ENCODE results near the gene TBC1D22B.
"Not testable (repeated sequence)": the region's sequence is repeated elsewhere in the genome, so short reads cannot be mapped to it uniquely, and the experiment has no call there.

Gene TBC1D22B

DNA sequence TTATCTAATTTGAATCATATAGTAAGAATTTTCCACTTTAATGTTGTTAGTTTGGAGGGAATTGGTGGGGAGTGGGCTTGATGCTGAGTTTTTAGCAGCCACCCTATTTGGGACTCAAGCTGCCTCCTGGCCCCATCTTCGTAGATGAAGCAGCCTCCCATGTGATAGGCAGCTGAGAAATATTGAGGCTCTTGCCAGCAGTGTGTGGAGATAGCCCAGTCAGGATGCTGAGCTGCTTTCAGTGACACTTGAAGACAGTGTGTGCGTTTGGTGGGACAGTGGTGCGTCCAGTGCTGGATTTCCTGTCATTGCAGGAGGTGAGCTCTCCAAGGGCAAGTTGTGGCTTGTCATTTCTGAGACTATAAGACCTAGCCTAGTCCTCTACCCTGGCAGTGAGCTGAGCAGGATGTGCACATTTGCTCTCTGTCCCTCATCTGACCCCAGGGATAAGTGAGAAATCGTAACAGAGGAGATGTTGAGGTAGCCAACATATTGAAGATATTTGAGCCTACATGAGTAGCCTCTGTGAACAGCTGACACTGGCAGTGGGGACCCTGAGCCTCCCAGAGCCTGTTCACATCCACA lies 48.4 kb downstream of the TBC1D22B start:
- no peak for DNase-seq

- DNase-seq = no peak
Observed at GRCh38 chr6:37306624-37307222, 49.2 kb downstream of the TBC1D22B start.

DNA sequence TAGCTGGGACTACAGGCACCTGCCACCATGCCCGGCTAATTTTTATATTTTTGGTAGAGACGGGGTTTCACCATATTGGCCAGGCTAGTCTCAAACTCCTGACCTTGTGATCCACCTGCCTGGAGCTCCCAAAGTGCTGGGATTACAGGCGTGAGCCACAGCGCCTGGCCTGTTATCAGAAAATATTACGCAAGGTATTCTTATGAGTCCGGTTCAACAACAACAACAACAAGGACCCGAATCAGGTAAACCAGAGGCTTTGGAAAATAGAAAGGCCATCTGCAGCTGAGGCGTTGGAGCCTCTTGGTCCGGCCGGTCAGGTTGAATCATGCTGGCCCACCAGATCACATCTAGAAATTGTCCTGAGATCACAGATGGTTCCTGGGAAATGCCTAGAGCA lies 49.9 kb downstream of the TBC1D22B start:
- not testable (repeated sequence) for DNase-seq

DNA sequence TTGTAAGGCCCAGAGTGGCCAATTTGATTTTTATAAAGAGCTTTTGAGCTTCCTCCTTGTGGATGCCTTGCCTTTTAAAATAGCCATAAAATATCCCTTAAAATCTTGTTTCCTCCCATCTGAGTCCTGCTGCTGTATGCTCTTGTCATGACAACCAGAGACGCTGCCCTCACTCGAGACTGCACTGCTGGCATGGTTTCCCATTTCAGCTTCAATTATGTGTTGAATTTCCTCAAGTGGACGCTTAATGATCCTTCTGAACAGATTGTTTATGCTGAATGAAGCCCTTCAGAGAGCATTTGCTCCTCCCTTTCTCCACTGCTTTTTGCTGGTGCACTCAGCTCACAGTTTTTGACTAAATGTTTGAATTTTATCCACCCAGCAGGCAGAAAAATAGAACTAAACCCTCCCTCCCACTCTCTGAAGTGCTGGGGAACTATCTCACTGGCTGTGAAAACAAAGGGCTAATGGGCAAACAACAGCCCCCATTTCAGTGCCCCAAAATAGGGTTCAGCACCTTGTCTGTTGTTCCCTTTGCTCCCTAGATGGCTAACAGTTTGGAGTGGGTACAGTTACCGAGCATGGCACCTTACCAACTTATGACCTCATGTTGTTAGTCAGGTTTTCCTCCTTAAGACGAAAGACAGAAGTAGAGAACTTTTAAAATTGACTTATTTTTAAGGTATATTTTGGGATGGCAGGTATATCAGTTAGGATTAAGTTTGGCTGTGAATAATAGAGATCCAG lies 50.7 kb downstream of the TBC1D22B start:
- no peak for DNase-seq

DNA sequence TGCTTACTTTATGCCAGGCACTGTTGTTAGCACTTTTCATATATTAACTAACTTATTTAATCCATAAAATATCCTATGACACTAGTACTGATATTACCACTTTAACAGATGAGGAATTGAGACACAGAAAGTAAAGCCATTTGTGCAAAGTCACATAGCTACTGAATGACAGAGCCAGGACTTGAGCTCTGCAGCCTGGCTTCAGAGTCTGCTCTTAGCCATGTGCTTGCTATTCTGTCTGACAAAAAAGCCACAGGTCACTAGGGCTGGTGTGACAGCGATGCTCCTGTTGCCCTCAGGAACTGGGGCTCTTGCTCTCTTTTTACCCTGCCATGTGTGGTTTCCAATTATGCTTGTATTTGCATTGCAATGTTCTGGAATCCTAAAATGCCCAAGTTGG lies 51.5 kb downstream of the TBC1D22B start:
- no peak for DNase-seq

GRCh38 chr6:37309692-37310091 lies 52.1 kb downstream of the TBC1D22B start:
- no peak for DNase-seq

- no peak for DNase-seq
Observed at GRCh38 chr6:37310966-37311365, 53.4 kb downstream of the TBC1D22B start.

GRCh38 chr6:37311741-37312473 lies 54.3 kb downstream of the TBC1D22B start:
- no peak for DNase-seq

DNA sequence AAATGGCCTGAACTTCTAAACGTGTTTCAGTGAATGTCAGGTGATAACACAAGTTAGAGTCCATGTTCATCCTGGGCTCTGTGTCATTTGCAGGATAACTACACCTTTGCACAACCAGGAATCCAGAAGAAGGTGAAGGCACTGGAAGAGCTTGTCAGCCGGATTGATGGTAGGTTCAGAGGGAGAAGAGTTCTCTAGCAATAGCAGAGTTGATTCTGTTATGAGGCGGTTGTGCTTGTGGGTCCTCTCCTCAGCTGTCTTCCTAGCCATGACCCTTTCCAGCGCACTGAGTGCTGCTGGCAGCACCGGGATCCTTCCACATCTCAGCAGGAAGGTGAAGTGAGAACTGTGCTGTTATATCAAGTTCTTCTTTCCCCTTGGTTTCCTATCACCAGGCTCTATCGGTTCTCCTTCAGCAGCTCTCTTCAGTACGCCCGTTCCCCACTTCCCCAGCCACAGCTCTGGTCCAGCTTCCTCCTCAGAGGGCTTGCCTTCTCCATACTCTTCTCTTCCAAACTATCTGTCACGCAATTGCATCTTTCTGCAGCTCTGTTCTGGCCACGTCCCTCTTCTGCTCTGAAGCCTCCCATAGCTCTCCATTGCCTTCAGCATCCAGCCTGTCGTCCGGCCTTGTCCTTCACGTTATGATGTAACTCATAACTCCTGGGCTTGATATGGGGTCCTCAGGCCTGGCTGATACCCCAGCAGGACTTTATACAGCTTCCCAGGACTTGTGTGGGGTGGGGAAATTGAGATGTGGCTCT lies 56.3 kb downstream of the TBC1D22B start:
- peak; percentile 11 for DNase-seq

- DNase-seq = peak; percentile 48
Observed at GRCh38 chr6:37314487-37315156, 57.0 kb downstream of the TBC1D22B start.

- no peak for DNase-seq
Observed at GRCh38 chr6:37315157-37315515, 57.6 kb downstream of the TBC1D22B start.

DNA sequence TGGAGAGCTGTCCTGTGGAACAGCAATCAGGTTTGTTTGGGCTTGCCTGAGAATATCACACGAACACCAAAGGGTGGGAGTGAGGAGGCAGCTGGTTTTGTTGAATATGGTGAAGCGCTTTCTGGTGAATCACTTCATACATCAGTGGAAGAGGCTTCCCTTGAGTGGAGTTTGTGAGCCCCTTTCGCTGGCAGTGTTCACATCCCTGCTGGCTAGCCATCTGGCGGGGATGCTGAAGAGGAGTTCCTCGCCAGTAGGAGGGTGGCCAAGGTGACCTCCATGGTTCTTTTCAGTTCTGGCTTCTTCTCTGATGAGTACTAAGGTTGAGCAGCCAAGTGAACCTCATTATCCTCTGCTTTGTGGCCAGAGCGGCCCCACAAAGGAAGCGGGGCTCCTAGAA lies 58.5 kb downstream of the TBC1D22B start:
- no peak for DNase-seq

- DNase-seq = no peak
Observed at GRCh38 chr6:37317312-37318038, 59.9 kb downstream of the TBC1D22B start.

DNA sequence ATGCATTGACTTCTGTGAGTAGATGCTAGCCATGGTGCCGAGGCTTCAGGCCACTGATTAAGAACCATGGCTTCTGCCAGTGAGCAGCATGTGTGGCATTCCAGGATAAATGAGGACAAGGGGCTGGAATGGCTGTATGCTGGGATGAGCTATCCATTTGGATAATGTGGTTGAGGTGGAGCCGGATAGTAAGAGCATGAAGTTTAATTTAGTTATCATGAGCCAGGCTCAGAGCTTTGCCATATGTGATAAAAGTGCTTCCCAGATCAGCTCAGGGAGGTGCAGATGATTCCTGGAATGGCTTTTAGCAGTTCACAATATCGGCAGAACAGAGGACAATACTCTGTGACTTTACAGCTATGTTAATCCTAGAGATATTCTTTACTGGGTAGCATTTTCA lies 61.6 kb downstream of the TBC1D22B start:
- DNase-seq = no peak

DNA sequence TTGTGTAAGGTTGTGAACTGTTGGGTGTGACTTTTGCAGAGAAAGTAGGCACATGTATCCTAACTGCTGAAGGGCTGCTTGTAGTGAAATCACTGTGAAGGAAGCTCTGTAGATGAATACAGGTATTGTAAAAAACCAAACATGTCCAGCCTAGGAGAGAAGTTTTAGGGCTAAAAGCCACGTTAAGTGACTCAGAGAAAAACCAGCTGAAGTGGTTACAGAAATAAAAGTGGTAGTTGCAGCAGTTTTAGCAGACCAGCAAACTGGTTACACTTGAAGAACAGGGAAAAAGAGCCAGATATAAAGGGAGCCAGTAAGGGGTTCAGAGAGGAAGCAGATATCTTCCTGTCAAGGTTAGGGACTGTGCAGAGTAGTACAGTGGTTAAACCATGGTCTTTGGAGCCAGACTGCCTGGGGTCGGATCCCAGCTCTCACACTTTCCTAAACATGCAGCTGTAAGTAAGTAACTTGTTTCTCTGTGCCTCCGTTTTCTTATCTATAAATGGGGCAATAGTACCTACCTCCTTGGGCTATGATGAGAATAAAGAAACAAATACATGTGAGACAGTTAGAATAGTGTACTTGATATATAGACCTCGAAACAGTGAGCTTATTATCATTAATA lies 62.4 kb downstream of the TBC1D22B start:
- no peak for DNase-seq

DNA sequence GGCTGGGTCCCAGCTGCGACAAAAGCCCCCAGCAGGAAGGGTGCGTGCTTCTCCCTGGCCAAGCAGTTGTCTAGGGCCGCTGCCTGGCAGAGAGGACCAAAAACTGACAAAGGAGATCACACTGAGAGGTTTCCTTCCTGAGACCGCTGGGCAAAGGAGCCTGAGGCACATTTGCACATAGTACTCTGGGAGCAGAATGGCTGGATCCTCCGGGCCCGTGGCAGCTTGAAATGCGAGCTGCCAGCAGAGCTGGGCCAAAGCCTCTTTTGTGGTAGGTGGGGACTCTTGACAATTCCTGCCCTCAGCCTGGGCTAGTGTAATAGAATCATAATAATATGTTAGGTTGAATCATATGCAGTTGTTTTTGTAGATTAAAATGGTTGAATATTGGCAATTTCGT lies 63.1 kb downstream of the TBC1D22B start:
- DNase-seq = no peak

GRCh38 chr6:37321101-37321500 lies 63.5 kb downstream of the TBC1D22B start:
- DNase-seq = no peak

GRCh38 chr6:37321516-37322415 lies 64.2 kb downstream of the TBC1D22B start:
- no peak for DNase-seq

GRCh38 chr6:37323580-37323979 lies 66.0 kb downstream of the TBC1D22B start:
- DNase-seq = no peak
